A204.1 (cell line): ENCODE data around the gene SIGMAR1.

Experiments
- FAIRE-seq: peaks from 2 replicates; lab custom pipeline; 2012; peaks lifted over from hg19 to GRCh38; lab: Jason Lieb, UNC

Gene SIGMAR1

GRCh38 chr9:34630402-34631154 lies 7.0 kb downstream of the SIGMAR1 start:
- no peak for FAIRE-seq

DNA sequence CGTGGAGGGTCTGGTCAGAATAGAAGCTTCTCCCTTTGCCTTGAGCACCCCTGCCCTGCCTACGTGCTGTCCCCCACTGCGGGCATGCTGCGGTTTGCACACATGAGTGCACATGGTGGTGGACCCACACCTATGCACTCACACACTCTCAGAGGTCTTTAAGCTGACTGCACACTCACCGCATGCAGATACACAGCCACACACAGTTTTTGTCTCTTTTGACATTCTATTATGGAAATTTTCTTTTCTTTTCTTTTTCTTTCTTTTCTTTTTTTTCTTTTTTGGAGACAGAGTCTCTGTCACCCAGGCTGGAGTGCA lies 8.1 kb downstream of the SIGMAR1 start:
- no peak for FAIRE-seq

- no peak for FAIRE-seq
These were observed 8.7 kb downstream of the SIGMAR1 start, which contains the start of gene ARID3C for GRCh38 chr9:34628656-34629490. Gene ARID3C, minus strand, starts transcription at chr9:34629066. Its CDS starts 1,052 bp downstream, at chr9:34628014.

- no peak for FAIRE-seq
These were observed 9.6 kb downstream of the SIGMAR1 start for GRCh38 chr9:34627716-34628655.

DNA sequence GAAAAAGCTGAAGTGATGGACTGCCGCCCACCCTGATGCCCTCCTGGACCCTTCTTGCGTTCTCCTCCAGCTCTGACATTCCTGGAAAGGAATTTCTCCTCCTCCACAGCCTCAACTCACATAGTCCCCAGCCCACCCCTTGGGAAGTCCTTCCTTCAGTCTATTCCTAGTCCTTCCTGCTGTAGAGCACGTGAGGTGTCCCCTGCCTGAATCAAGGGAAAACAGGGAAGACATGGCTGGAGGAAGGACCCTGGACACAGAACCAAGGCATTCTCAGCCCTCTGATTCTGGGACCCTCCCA lies 12.5 kb downstream of the SIGMAR1 start:
- no peak for FAIRE-seq

- FAIRE-seq = no peak
These were observed 13.0 kb downstream of the SIGMAR1 start for GRCh38 chr9:34624475-34625185.

DNA sequence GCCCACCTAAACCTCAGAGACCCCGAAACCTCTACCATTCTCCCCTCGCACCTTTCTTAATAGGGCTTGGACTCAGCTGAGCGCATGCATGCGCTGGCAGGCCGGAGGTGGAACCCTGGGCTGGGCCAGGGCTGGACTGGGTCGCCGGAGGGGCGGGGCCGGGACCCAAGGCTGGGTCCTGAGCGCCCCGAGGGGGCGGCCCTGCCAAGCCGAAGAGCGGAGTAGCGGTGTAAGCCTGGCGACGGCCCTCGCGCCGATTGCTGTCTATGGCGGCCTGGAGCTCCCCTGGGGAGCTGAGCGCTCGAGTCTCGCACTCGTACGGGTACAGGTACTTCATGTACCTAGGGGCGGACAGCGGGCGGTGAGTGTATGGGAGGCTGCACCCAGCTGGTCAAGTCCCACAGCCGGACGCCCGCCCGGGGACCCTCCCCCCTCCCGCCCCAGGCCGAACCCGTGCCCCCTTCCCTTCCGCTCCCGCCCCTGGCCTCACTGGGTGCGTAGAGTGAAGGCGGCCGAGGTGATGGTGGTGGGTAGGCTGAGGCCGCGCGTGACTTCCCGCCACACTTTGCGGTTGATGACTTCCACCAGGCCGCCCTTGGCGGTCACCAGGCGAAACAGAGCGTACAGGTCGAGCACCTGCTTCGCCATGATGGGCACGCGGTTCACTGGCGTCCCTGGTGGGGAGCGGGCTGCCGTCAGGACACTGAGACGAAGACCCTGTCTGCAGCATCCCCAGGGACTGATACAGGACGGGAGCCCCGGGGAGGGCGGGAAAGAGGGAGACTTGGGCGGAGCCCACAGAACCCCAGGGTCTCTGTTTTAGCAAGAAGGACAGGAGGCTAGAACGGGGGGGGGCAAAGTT lies 14.0 kb downstream of the SIGMAR1 start:
- FAIRE-seq = no peak

- FAIRE-seq = peak; percentile 96
These were observed 17.3 kb downstream of the SIGMAR1 start, which contains the start of gene DCTN3 for GRCh38 chr9:34620061-34620994. Gene DCTN3, minus strand, starts transcription at chr9:34620495. Its CDS starts 31 bp downstream, at chr9:34620464.

- no peak for FAIRE-seq
These were observed 22.5 kb downstream of the SIGMAR1 start for GRCh38 chr9:34615132-34615531.

GRCh38 chr9:34612788-34613390 lies 24.7 kb downstream of the SIGMAR1 start:
- FAIRE-seq = peak; percentile 39

DNA sequence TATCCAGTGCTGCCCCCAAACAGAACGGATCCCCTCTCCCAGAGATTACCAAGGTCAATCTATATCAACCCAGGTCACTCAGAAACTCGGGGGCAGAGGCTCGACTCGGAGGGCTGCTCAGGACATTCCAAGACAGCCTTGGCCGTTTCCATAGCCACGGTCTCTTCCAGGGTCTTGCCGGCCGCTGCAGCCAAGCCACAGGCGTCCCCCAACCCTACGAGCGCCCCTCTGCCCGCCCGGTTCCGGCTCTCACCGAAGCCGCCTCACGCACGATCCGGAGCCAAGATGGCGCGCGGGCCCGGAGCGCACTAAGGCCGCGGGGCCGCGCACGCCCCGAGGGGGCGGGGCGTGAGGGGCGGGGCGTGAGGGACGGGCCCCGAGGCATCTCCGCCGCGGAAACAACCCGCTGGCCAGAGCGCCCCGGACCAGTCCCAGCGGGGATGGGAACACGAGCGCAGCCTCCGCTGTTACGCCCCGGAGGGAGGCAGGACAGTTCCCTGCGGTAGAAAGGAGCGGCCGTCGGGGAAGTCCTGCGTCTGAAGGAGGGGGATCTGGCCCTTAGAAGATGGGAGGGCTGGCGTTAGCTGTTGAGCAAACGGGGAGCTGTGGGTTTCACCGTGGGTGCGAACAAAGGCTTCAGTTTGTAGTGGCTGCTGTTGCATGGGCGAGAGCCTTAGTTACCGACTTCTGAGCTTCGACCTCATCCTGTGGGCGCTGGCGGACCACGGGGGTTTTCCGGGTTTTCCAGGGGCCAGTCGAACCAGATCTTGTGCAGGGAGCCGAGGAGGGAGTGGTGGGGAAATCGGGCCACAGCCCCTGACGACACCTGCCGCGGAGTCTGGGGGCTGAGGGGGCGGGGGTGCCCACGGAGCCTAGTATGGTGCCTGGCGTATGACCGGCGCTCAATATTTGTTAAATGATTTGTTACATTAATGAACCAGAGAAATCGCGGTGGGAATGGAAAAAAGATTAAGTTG lies 25.5 kb downstream of the SIGMAR1 start, which contains the start of gene RPP25L:
Gene RPP25L, minus strand, starts transcription at position 287 of the 977 bp plus-strand sequence. CDS start 801 bp downstream, outside the sequence.
- FAIRE-seq = no peak

- no peak for FAIRE-seq
These were observed 26.3 kb downstream of the SIGMAR1 start for GRCh38 chr9:34611251-34611810.

GRCh38 chr9:34610434-34611206 lies 27.0 kb downstream of the SIGMAR1 start:
- FAIRE-seq = no peak

GRCh38 chr9:34607331-34607730 lies 30.3 kb downstream of the SIGMAR1 start:
- no peak for FAIRE-seq

GRCh38 chr9:34606905-34607304 lies 30.7 kb downstream of the SIGMAR1 start:
- FAIRE-seq = no peak

- FAIRE-seq = no peak
These were observed 31.4 kb downstream of the SIGMAR1 start for GRCh38 chr9:34606190-34606589.
